Chondrocyte (in vitro differentiated cells): ENCODE measurements around the gene DNAH7. TPM values are rescaled to one million over a fixed set of nuclear protein-coding genes. Genes with fewer than 3 reads are reported as not detected.

Experiments
- DNase-seq: peaks from one replicate; pipeline ENCODE4 v3.0.0; 2021; ENCODE audit warnings: mixed read lengths, low spot score
- H3K27ac Mint-ChIP-seq: one replicate; pipeline ENCODE4 v1.8.0; 2021; ENCODE audit warnings: mild to moderate bottlenecking, moderate library complexity, mixed read lengths; ENCODE audit not compliant: unreplicated experiment
- H3K27me3 Mint-ChIP-seq: 2 replicates; pipeline ENCODE4 v1.8.0; 2021; ENCODE audit warnings: low read depth, mixed read lengths
- H3K36me3 Mint-ChIP-seq: 2 replicates; pipeline ENCODE4 v1.8.0; 2021; ENCODE audit warnings: low read depth, mixed read lengths
- H3K4me1 Mint-ChIP-seq: 2 replicates; pipeline ENCODE4 v1.8.0; 2021; ENCODE audit warnings: low read depth, mild to moderate bottlenecking, mixed read lengths
- H3K4me3 Mint-ChIP-seq: one replicate; pipeline ENCODE4 v1.8.0; 2021; ENCODE audit warnings: mild to moderate bottlenecking, moderate library complexity, mixed read lengths; ENCODE audit not compliant: unreplicated experiment
- H3K9me3 Mint-ChIP-seq: 2 replicates; pipeline ENCODE4 v1.8.0; 2021; ENCODE audit warnings: low read depth, mixed read lengths
- total RNA-seq: library from RNA; stranded (reverse); gene quantifications from 3 replicates; pipeline ENCODE4 v1.2.1, GENCODE V29; 2021
- TF ChIP-seq, protein P1 (sequence below): fragments of 200-600 bp; sonication (generic); IDR thresholded peaks from 2 replicates; pipeline ENCODE4 v1.5.0; 2021; ENCODE audit warnings: antibody characterized with exemption, mild to moderate bottlenecking, moderate library complexity

Gene DNAH7
- total RNA-seq, 1 donor from 2014 or later, result 0.20 TPM

DNA sequence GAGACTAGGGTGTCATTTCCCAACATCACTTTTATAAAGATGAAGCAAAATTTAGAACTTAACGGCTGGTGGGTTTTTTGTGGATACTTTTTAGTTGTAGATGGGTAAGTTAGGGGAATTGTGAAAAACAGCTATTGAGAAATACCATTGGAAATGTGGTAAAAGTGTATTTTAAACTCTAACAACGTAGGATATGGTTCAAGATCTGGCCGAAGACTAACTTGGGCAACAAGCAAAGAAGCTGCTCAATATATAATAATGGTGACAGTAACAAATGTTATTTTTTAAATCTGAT is 1.6 kb downstream of the DNAH7 start:
- peaks cover 9% of the 10 kb centered on the region for H3K4me1 Mint-ChIP-seq
- no peaks in the 10 kb centered on the region for H3K36me3 Mint-ChIP-seq
- H3K27ac Mint-ChIP-seq, result no peak overlapping the region
- TF ChIP-seq, protein P1, sequence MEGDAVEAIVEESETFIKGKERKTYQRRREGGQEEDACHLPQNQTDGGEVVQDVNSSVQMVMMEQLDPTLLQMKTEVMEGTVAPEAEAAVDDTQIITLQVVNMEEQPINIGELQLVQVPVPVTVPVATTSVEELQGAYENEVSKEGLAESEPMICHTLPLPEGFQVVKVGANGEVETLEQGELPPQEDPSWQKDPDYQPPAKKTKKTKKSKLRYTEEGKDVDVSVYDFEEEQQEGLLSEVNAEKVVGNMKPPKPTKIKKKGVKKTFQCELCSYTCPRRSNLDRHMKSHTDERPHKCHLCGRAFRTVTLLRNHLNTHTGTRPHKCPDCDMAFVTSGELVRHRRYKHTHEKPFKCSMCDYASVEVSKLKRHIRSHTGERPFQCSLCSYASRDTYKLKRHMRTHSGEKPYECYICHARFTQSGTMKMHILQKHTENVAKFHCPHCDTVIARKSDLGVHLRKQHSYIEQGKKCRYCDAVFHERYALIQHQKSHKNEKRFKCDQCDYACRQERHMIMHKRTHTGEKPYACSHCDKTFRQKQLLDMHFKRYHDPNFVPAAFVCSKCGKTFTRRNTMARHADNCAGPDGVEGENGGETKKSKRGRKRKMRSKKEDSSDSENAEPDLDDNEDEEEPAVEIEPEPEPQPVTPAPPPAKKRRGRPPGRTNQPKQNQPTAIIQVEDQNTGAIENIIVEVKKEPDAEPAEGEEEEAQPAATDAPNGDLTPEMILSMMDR, result peak; percentile 68
- no peak overlapping the region for H3K4me3 Mint-ChIP-seq
- no peaks in the 10 kb centered on the region for H3K9me3 Mint-ChIP-seq
- no peak for DNase-seq
- peaks cover 13% of the 10 kb centered on the region for H3K27me3 Mint-ChIP-seq

DNA sequence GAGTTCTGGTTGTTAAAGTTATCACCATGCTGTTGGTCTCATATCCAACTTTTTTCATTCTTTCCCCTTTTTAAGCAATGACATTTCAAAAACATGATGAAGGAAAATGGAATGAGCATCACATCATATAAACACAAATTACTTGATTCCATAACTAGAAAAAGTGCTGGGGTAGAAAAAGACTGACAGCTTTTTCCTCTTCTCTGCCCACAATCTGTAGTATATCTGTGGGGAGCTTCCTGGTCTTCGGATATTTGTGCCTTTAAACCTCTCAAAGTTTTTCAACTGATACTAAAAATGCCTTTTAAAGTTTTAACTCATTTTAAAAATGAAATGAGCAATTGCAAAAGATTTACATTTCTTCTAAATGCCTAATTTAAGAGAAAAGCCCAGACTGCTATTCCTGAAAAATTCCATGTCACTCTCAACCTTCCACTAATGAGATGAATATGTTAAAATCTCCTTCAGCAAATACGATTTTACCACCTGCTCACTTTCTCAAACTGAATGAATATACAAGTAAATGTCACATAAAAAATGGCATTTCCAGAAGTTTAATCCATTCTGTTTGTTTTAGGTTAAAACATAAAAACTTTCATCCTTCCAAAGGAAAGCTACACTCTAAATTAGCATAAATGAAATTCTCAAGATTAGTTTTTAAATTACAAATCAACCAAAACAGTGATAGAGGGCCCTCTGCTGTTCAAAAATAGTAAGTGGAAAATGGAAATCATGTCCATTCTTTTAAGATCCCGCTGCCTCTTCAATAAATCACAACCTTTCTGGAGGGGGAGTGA is 2.1 kb downstream of the DNAH7 start:
- Mint-ChIP-seq H3K4me3 (no peak overlapping the region), H3K4me1 (peaks cover 9% of the 10 kb centered on the region)

DNA sequence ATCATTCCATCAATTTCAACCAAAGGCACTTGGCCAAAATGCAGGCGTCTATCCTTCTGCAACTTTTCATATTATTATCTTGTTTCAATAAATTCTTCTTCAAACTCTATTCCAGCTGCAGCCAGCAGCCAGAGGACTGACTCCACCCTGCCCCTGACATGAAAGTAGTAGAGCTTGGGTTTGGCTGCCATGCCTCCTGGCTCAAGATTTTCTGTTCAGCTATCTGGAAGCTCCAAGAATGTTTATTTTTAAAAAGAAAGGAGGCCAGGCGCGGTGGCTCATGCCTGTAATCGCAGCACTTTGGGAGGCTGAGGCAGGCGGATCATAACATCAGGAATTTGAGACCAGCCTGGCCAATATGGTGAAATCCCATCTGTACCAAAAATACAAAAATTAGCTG is 4.9 kb downstream of the DNAH7 start:
- no peak for DNase-seq
- H3K4me1 Mint-ChIP-seq, result peaks cover 13% of the 10 kb centered on the region
- TF ChIP-seq, protein P1, result no peak

More for the DNA sequence above, 2.1 kb downstream of the DNAH7 start:
- no peak overlapping the region for H3K27ac Mint-ChIP-seq
- TF ChIP-seq, protein P1, result peak; percentile 94
- H3K36me3 Mint-ChIP-seq, result no peaks in the 10 kb centered on the region
- H3K27me3 Mint-ChIP-seq, result peaks cover 13% of the 10 kb centered on the region
- H3K9me3 Mint-ChIP-seq, result no peaks in the 10 kb centered on the region
- no peak for DNase-seq

DNA sequence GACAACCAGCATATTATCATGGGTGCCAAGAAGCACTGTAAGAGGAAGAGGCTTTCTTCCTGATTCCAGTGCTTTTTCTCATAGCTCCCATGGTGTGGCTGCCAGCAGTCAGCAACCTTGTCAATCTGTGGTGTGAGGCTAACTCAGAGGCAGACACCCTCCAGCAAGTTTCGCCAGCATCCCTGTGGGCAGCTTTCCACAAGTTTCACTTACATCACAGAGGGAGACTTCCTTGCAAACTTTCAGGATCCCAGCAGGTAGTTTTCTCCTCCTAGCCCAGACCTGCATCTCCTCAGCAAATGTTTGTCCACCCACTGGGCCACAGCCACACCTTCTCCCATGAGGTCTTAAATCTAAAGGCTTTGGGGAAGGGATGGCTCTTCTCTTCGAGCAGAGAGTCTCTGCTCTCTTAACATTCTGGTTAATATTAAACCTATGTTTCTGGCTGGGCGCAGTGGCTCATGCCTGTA is 9.1 kb downstream of the DNAH7 start:
- DNase-seq, result no peak

More for the DNA sequence above, 4.9 kb downstream of the DNAH7 start:
- Mint-ChIP-seq H3K9me3 (no peaks in the 10 kb centered on the region), H3K27ac (no peak overlapping the region), H3K27me3 (peaks cover 13% of the 10 kb centered on the region), H3K36me3 (no peaks in the 10 kb centered on the region), H3K4me3 (no peak overlapping the region)

DNA sequence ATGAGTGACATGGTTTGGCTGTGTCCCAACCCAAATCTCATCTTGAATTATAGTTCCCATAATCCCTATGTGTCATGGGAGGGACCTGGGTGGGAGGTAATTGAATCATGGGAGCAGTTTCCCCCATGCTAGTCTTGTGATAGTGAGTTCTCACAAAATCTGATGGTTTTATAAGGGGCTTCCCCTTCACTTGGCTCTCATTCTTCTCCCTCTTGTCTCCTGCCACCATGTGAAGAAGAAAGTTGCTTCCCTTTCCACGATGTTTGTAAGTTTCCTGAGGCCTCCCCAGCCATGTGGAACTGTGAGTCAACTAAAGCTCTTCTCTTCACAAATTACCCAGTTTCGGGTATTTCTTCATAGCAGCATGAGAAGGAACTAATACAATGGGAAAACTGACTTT is 14.0 kb downstream of the DNAH7 start:
- H3K27me3 Mint-ChIP-seq, result peaks cover 6% of the 10 kb centered on the region
- peaks cover 7% of the 10 kb centered on the region for H3K4me1 Mint-ChIP-seq
- no peaks in the 10 kb centered on the region for H3K9me3 Mint-ChIP-seq
- no peak for DNase-seq
- H3K36me3 Mint-ChIP-seq, result no peaks in the 10 kb centered on the region
- no peak overlapping the region for H3K4me3 Mint-ChIP-seq
- TF ChIP-seq, protein P1, result no peak
- H3K27ac Mint-ChIP-seq, result no peak overlapping the region

More for the DNA sequence above, 9.1 kb downstream of the DNAH7 start:
- Mint-ChIP-seq H3K36me3 (no peaks in the 10 kb centered on the region), H3K9me3 (no peaks in the 10 kb centered on the region), H3K4me3 (no peak overlapping the region), H3K4me1 (peaks cover 8% of the 10 kb centered on the region), H3K27ac (no peak overlapping the region), H3K27me3 (peaks cover 4% of the 10 kb centered on the region)
- TF ChIP-seq, protein P1, result no peak
